ENCODE results near the gene LEFTY1. TPM values are rescaled to one million over a fixed set of nuclear protein-coding genes. Genes with fewer than 3 reads are reported as not detected.
A peak's percentile ranks its signal among the peaks of the same experiment; 100 is the strongest.

LEFTY1 gene
- total and polyA plus RNA-seq, 9 of the 15 experiments (the other 6 are each of a cell fraction or from before 2014, with no cell fraction given), result 0.07 to 0.24 (median 0.17) TPM; not detected in 5

DNA sequence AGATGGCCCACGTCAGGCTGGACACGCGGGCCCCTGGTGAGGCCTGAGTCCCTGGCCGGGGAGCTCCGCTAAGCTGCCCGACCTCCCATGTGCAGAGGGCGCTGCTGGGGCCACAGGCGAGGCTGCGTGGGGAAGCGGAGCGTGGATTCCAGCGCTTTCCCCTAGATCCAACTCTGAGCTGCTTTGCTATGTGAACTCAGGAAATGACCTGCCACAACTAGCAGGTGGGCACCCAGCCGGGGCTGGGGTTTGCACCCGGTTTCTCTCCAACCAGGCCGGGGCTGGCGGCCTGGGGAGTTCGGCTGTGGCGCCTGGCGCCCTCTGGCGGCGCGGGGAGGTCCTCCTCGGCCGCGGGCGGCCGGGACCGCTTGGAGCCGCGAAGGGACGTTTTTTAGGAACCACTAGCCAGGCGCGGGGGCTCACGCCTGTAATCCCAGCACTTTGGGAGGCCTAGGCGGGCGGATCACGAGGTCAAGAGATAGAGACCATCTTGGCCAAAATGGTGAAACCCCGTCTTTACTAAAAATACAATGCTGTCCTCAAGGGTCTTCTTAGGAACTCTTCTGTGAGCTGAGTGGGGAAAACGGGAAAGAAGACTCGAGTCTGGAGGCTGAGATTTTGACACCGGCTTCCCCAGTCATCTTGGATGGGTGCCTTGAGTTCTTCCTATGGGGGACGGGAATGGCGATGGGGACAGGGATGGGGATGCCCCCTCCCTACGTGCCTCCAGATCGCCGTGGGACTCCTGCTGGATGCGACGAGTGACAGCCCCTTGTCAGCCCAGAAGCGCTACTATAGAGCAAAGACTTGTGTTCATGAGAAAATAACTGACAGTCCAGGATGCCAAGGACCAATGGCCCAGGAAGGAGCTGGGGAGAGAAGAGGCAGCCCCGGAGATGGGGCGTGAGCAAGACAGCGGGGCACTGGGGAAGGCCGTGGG is 22.5 kb upstream of the LEFTY1 start:
- Histone ChIP-seq H4K20me1 (replicated peaks; ENCODE audit: control insufficient read depth, insufficient read depth, low read length) (no peaks in the 10 kb centered on the region), H3K36me3 (ENCODE audit: control insufficient read depth, insufficient read depth, low read length) (peaks cover under 1% of the 10 kb centered on the region; the same call in 1 of the 3 replicates), H3K9ac (ENCODE audit: insufficient read depth in 1 of 2, low read depth in 2 of 2, low read length in 2 of 2) (0 out of 4 replicates have a peak overlapping the region, but pooled peaks of 1 of the 2 experiments have one; percentile 32), H3K9me1 (ENCODE audit: control insufficient read depth, insufficient read depth, low read length) (no peaks in the 10 kb centered on the region), H3K27me3 (ENCODE audit: control insufficient read depth in 2 of 2, insufficient read depth in 2 of 2, low read length in 2 of 2) (no peaks in the 10 kb centered on the region), H3K27ac (ENCODE audit: extremely low read depth, low read depth, low read length) (no peak overlapping the region), H3K79me2 (ENCODE audit: control insufficient read depth, insufficient read depth, low read length) (no peaks in the 10 kb centered on the region), H2AFZ (ENCODE audit: low read depth, low read length) (no peak overlapping the region), H3K4me1 (replicated peaks in 1 of 2; ENCODE audit: control insufficient read depth in 2 of 2, insufficient read depth in 2 of 2, low read length in 2 of 2) (peaks cover 0 to 13% of the 10 kb centered on the region in 2 experiments; a peak in 2 of 5 replicates), H3K4me3 (no peak overlapping the region), H3K4me2 (ENCODE audit: insufficient read depth, low read length) (no peak overlapping the region), H3K9me3 (replicated peaks; ENCODE audit: control insufficient read depth, insufficient read depth, low read depth, low read length) (no peaks in the 10 kb centered on the region)
- DNase-seq (ENCODE audit: extremely low read depth in 1 of 4, low spot score in 3 of 4) (peak in 2 of 4 experiments; percentile 17 to 40), FAIRE-seq (no peak), ATAC-seq (no peak)
- no TSS peak for BruUV-seq (replicated peaks)
- CTCF ChIA-PET (ENCODE audit: low intra/inter-chr PET ratio), result no interaction called here
- WGBS (ENCODE audit: insufficient coverage, low coverage, missing lambda C conversion rate), result 90% methylated on average over 47 of the region's 53 CpGs
- intact Hi-C loops (cut with micrococcal nuclease), result no loop called here
- POLR2A ChIA-PET, result interaction anchor here (0.6 to 0.9 kb wide), 2 partner anchors 11 to 440 kb away, joined by 3 read pairs; no protein-coding TSS in a partner anchor
- in situ Hi-C loops (cut with MboI), result no loop called here
- TF ChIP-seq, protein P1, sequence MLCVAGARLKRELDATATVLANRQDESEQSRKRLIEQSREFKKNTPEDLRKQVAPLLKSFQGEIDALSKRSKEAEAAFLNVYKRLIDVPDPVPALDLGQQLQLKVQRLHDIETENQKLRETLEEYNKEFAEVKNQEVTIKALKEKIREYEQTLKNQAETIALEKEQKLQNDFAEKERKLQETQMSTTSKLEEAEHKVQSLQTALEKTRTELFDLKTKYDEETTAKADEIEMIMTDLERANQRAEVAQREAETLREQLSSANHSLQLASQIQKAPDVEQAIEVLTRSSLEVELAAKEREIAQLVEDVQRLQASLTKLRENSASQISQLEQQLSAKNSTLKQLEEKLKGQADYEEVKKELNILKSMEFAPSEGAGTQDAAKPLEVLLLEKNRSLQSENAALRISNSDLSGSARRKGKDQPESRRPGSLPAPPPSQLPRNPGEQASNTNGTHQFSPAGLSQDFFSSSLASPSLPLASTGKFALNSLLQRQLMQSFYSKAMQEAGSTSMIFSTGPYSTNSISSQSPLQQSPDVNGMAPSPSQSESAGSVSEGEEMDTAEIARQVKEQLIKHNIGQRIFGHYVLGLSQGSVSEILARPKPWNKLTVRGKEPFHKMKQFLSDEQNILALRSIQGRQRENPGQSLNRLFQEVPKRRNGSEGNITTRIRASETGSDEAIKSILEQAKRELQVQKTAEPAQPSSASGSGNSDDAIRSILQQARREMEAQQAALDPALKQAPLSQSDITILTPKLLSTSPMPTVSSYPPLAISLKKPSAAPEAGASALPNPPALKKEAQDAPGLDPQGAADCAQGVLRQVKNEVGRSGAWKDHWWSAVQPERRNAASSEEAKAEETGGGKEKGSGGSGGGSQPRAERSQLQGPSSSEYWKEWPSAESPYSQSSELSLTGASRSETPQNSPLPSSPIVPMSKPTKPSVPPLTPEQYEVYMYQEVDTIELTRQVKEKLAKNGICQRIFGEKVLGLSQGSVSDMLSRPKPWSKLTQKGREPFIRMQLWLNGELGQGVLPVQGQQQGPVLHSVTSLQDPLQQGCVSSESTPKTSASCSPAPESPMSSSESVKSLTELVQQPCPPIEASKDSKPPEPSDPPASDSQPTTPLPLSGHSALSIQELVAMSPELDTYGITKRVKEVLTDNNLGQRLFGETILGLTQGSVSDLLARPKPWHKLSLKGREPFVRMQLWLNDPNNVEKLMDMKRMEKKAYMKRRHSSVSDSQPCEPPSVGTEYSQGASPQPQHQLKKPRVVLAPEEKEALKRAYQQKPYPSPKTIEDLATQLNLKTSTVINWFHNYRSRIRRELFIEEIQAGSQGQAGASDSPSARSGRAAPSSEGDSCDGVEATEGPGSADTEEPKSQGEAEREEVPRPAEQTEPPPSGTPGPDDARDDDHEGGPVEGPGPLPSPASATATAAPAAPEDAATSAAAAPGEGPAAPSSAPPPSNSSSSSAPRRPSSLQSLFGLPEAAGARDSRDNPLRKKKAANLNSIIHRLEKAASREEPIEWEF (CRISPR knock-in tag; IDR thresholded peaks at IDR 0.05), result no peak
- TF ChIP-seq RAD21 (CRISPR knock-in tag; conservative IDR thresholded peaks at IDR 0.05 in 1 of 2, IDR thresholded peaks at IDR 0.05 in 1 of 2), result peak in 1 of 2 experiments; percentile 19; a peak in 2 of 4 replicates
- TF ChIP-seq, protein P2, sequence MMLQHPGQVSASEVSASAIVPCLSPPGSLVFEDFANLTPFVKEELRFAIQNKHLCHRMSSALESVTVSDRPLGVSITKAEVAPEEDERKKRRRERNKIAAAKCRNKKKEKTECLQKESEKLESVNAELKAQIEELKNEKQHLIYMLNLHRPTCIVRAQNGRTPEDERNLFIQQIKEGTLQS (IDR thresholded peaks at IDR 0.05), result peak; percentile 33; the same call in 1 of the 2 replicates
- TF ChIP-seq, protein P2 (CRISPR knock-in tag; conservative IDR thresholded peaks at IDR 0.05), result no peak
- TF ChIP-seq, protein P3, sequence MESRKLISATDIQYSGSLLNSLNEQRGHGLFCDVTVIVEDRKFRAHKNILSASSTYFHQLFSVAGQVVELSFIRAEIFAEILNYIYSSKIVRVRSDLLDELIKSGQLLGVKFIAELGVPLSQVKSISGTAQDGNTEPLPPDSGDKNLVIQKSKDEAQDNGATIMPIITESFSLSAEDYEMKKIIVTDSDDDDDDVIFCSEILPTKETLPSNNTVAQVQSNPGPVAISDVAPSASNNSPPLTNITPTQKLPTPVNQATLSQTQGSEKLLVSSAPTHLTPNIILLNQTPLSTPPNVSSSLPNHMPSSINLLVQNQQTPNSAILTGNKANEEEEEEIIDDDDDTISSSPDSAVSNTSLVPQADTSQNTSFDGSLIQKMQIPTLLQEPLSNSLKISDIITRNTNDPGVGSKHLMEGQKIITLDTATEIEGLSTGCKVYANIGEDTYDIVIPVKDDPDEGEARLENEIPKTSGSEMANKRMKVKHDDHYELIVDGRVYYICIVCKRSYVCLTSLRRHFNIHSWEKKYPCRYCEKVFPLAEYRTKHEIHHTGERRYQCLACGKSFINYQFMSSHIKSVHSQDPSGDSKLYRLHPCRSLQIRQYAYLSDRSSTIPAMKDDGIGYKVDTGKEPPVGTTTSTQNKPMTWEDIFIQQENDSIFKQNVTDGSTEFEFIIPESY (CRISPR knock-in tag; IDR thresholded peaks at IDR 0.05), result peak; percentile 100
- TF ChIP-seq, protein P4, sequence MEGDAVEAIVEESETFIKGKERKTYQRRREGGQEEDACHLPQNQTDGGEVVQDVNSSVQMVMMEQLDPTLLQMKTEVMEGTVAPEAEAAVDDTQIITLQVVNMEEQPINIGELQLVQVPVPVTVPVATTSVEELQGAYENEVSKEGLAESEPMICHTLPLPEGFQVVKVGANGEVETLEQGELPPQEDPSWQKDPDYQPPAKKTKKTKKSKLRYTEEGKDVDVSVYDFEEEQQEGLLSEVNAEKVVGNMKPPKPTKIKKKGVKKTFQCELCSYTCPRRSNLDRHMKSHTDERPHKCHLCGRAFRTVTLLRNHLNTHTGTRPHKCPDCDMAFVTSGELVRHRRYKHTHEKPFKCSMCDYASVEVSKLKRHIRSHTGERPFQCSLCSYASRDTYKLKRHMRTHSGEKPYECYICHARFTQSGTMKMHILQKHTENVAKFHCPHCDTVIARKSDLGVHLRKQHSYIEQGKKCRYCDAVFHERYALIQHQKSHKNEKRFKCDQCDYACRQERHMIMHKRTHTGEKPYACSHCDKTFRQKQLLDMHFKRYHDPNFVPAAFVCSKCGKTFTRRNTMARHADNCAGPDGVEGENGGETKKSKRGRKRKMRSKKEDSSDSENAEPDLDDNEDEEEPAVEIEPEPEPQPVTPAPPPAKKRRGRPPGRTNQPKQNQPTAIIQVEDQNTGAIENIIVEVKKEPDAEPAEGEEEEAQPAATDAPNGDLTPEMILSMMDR (IDR thresholded peaks at IDR 0.05 in 2 of 3, conservative IDR thresholded peaks at IDR 0.05 in 1 of 3; ENCODE audit: insufficient read depth in 2 of 3, low read depth in 1 of 3, low read length in 3 of 3), result peak in 1 of 3 experiments; percentile 23; a peak in 2 of 6 replicates

Data from K562 (cell line).